Esophagus muscularis mucosa (tissue), 3 donors: ENCODE measurements around the gene BRD3.

Experiments
- CTCF ChIP-seq, 3 experiments: fragments of 200-600 bp in 2 of 3; fragments of 450-650 bp in 1 of 3; sonication (generic) in 2 of 3; IDR thresholded peaks; one replicate each; pipeline ENCODE4 v1.5.1; 2017 to 2019; ENCODE audit warnings: antibody characterized with exemption in 3 of 3, mild to moderate bottlenecking in 2 of 3, moderate library complexity in 1 of 3
- POLR2AphosphoS5 ChIP-seq, 2 donors: sonication (generic); formaldehyde crosslinking; IDR thresholded peaks; one replicate each; pipeline ENCODE4 v1.6.1; 2017; ENCODE audit warnings: antibody characterized with exemption in 2 of 2

GRCh38 chr9:134056483-134057306, 11.1 kb downstream of the BRD3 start:
- TF ChIP-seq POLR2AphosphoS5 (IDR thresholded peaks at IDR 0.05) (no peak), CTCF (IDR thresholded peaks at IDR 0.05) (no peak)
